Calu3 (cell line): Measurements from ENCODE around the gene SLC20A1. TPM values are rescaled to one million over a fixed set of nuclear protein-coding genes. Genes with fewer than 3 reads are reported as not detected.

Experiments
- BruUV-seq: library from RNA; stranded (reverse); fragments of 400-500 nt; replicated peaks from 2 replicates; lab custom pipeline; 2021; lab: Mats Ljungman, UMichigan
- CTCF ChIA-PET: fragments of 300-600 bp; sonication (Branson Sonifier 250); formaldehyde crosslinking; loops from one replicate; lab custom pipeline; 2022; ENCODE audit warnings: antibody characterized with exemption; lab: Charles Lee
- DNase-seq: peaks from one replicate; pipeline ENCODE4 v3.0.0; 2022
- H3K27ac Mint-ChIP-seq: one replicate; pipeline ENCODE4 v1.8.0; 2022; ENCODE audit warnings: mixed read lengths; ENCODE audit not compliant: unreplicated experiment
- H3K27me3 Mint-ChIP-seq: one replicate; pipeline ENCODE4 v1.8.0; 2022; ENCODE audit warnings: mixed read lengths; ENCODE audit not compliant: unreplicated experiment
- H3K36me3 Mint-ChIP-seq: one replicate; pipeline ENCODE4 v1.8.0; 2022; ENCODE audit warnings: mild to moderate bottlenecking, moderate library complexity, mixed read lengths; ENCODE audit not compliant: insufficient read depth, unreplicated experiment
- H3K4me1 Mint-ChIP-seq: one replicate; pipeline ENCODE4 v1.8.0; 2022; ENCODE audit warnings: mild to moderate bottlenecking, low read depth, mixed read lengths; ENCODE audit not compliant: unreplicated experiment
- H3K4me3 Mint-ChIP-seq: one replicate; pipeline ENCODE4 v1.8.0; 2022; ENCODE audit warnings: mild to moderate bottlenecking, low read depth, moderate library complexity, mixed read lengths; ENCODE audit not compliant: unreplicated experiment
- H3K9me3 Mint-ChIP-seq: one replicate; pipeline ENCODE4 v1.8.0; 2022; ENCODE audit warnings: low read depth, mixed read lengths; ENCODE audit not compliant: unreplicated experiment
- CTCF ChIP-seq: fragments of 200-600 bp; IDR thresholded peaks from one replicate; pipeline ENCODE4 v1.8.0; 2022; ENCODE audit warnings: antibody characterized with exemption; ENCODE audit not compliant: unreplicated experiment
- intact Hi-C: fragments of 100-400 bp; cut with micrococcal nuclease; formaldehyde crosslinking; loops from one replicate; pipeline ENCODE4 v1.10.0; 2022; ENCODE audit not compliant: unreplicated experiment
- total RNA-seq: library from RNA; stranded (reverse); gene quantifications from 2 replicates; pipeline ENCODE4 v1.2.3, GENCODE V29; 2022

Gene SLC20A1
- total RNA-seq, 1 experiment from 2014 or later, result 84.5 TPM

- H3K27me3 Mint-ChIP-seq, result no peaks in the 10 kb centered on the region
- peak overlapping the region; percentile 88 for H3K4me3 Mint-ChIP-seq
- peaks cover 54% of the 10 kb centered on the region for H3K4me1 Mint-ChIP-seq
- peaks cover 86% of the 10 kb centered on the region for H3K36me3 Mint-ChIP-seq
- intact Hi-C loops, result no loop called here
- no peak for TF ChIP-seq CTCF
- DNase-seq, result no peak
- CTCF ChIA-PET, result interaction anchor here (0.6 to 3.3 kb wide), 4 partner anchors 20 to 223 kb away, joined by 3 to 18 read pairs (median 4); no protein-coding TSS in a partner anchor
- no TSS peak for BruUV-seq
- peak overlapping the region; percentile 95 for H3K27ac Mint-ChIP-seq
- H3K9me3 Mint-ChIP-seq, result no peaks in the 10 kb centered on the region
These were observed 1.3 kb downstream of the SLC20A1 start for GRCh38 chr2:112646791-112647689.

- H3K4me3 Mint-ChIP-seq, result peak overlapping the region; percentile 88
- BruUV-seq, result no TSS peak
- no peaks in the 10 kb centered on the region for H3K27me3 Mint-ChIP-seq
- peaks cover 49% of the 10 kb centered on the region for H3K4me1 Mint-ChIP-seq
- intact Hi-C loops, result no loop called here
- peak overlapping the region; percentile 95 for H3K27ac Mint-ChIP-seq
- no peak for DNase-seq
- no peaks in the 10 kb centered on the region for H3K9me3 Mint-ChIP-seq
- peaks cover 89% of the 10 kb centered on the region for H3K36me3 Mint-ChIP-seq
- CTCF ChIA-PET, result no interaction called here
- no peak for TF ChIP-seq CTCF
These were observed 2.3 kb downstream of the SLC20A1 start for GRCh38 chr2:112648081-112648480.

- peaks cover 88% of the 10 kb centered on the region for H3K36me3 Mint-ChIP-seq
- intact Hi-C loops, result no loop called here
- no peak for TF ChIP-seq CTCF
- H3K27ac Mint-ChIP-seq, result peak overlapping the region; percentile 50
- H3K4me1 Mint-ChIP-seq, result peaks cover 24% of the 10 kb centered on the region
- BruUV-seq, result no TSS peak
- no peaks in the 10 kb centered on the region for H3K9me3 Mint-ChIP-seq
- DNase-seq, result no peak
- CTCF ChIA-PET, result interaction anchor here (0.7 kb wide), 1 partner anchor 32 kb away, joined by 7 read pairs; no protein-coding TSS in a partner anchor
- H3K4me3 Mint-ChIP-seq, result no peak overlapping the region
- H3K27me3 Mint-ChIP-seq, result no peaks in the 10 kb centered on the region
These were observed 10.9 kb downstream of the SLC20A1 start for GRCh38 chr2:112656679-112657078.

- Mint-ChIP-seq H3K9me3 (no peaks in the 10 kb centered on the region), H3K36me3 (peaks cover 88% of the 10 kb centered on the region), H3K27me3 (no peaks in the 10 kb centered on the region), H3K27ac (peak overlapping the region; percentile 42), H3K4me1 (peaks cover 18% of the 10 kb centered on the region), H3K4me3 (no peak overlapping the region)
- CTCF ChIA-PET, result no interaction called here
- no peak for TF ChIP-seq CTCF
- no peak for DNase-seq
- intact Hi-C loops, result no loop called here
- BruUV-seq, result no TSS peak
These were observed 12.6 kb downstream of the SLC20A1 start for GRCh38 chr2:112658301-112658700.
